SK-N-MC (cell line): ENCODE measurements around the gene HLA-DOA.

ENCODE experiments used
- EZH2 ChIP-seq: fragments of 200-600 bp; sonication (generic); IDR thresholded peaks from one replicate; pipeline ENCODE4 v1.6.1; 2017; ENCODE audit warnings: antibody characterized with exemption
- POLR2AphosphoS5 ChIP-seq: IDR thresholded peaks from 2 replicates; pipeline ENCODE4 v1.6.1; 2012; ENCODE audit warnings: mild to moderate bottlenecking, low read depth, low read length, borderline replicate concordance

DNA sequence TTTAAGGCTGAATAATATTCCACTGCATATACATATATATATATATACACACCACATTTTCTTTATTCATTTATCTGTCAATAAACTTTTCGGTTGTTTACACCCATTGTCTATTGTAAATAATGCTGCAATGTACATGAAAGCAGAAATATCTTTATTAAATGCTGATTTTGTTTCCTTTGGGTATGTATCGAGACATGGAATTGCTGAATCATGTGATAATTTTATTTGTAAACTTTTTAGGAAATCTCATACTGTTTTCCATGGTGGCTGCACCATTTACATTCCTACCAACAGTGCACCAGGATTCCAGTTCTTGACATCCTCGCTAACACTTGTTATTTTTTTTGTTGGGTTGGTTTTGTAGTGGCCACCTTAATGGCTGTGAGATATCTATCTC is 14.1 kb upstream of the HLA-DOA start:
- no peak for TF ChIP-seq POLR2AphosphoS5
- no peak for TF ChIP-seq EZH2
